Smooth muscle cell (in vitro differentiated cells): ENCODE data around the gene LRP11. TPM values are rescaled to one million over a fixed set of nuclear protein-coding genes. Genes with fewer than 3 reads are reported as not detected.

Source experiments
- DNase-seq: peaks from one replicate; lab custom pipeline; 2025; ENCODE audit not compliant: unreplicated experiment; lab: John Stamatoyannopoulos, UW
- H2AFZ ChIP-seq: fragments of 200-600 bp; sonication (generic); 2 replicates; pipeline ENCODE4 v1.6.0; 2016; ENCODE audit warnings: antibody characterized with exemption, low read depth, mild to moderate bottlenecking
- H3F3A ChIP-seq: fragments of 200-600 bp; sonication (generic); 2 replicates; pipeline ENCODE4 v1.6.0; 2017; ENCODE audit warnings: antibody characterized with exemption, low read depth
- H3K27ac ChIP-seq: fragments of 200-600 bp; sonication (generic); 2 replicates; pipeline ENCODE4 v1.5.1; 2016; ENCODE audit warnings: low read depth, mild to moderate bottlenecking
- H3K27me3 ChIP-seq: fragments of 200-600 bp; sonication (generic); 2 replicates; pipeline ENCODE4 v1.6.1; 2016; ENCODE audit warnings: low read depth, mild to moderate bottlenecking
- H3K36me3 ChIP-seq: fragments of 200-600 bp; sonication (generic); 2 replicates; pipeline ENCODE4 v1.5.1; 2016; ENCODE audit warnings: low read depth
- H3K4me1 ChIP-seq: fragments of 200-600 bp; sonication (generic); 2 replicates; pipeline ENCODE4 v1.5.1; 2016; ENCODE audit warnings: low read depth
- H3K4me2 ChIP-seq: fragments of 200-600 bp; sonication (generic); 2 replicates; pipeline ENCODE4 v1.6.0; 2016; ENCODE audit warnings: mild to moderate bottlenecking
- H3K4me3 ChIP-seq: fragments of 200-600 bp; sonication (generic); 2 replicates; pipeline ENCODE4 v1.5.1; 2016; ENCODE audit warnings: mild to moderate bottlenecking
- H3K79me2 ChIP-seq: fragments of 200-600 bp; sonication (generic); 2 replicates; pipeline ENCODE4 v1.6.0; 2016; ENCODE audit warnings: low read depth, mild to moderate bottlenecking
- H3K9ac ChIP-seq: fragments of 200-600 bp; sonication (generic); 2 replicates; pipeline ENCODE4 v1.6.0; 2016; ENCODE audit warnings: low read depth
- H3K9me3 ChIP-seq: fragments of 200-600 bp; sonication (generic); replicated peaks from 2 replicates; pipeline ENCODE4 v1.5.1; 2016; ENCODE audit warnings: low read depth
- H4K20me1 ChIP-seq: fragments of 200-600 bp; sonication (generic); 2 replicates; pipeline ENCODE4 v1.6.0; 2016; ENCODE audit warnings: low read depth
- CTCF ChIP-seq: fragments of 200-600 bp; sonication (generic); IDR thresholded peaks from 2 replicates; pipeline ENCODE4 v1.5.1; 2017; ENCODE audit warnings: borderline replicate concordance, mild to moderate bottlenecking, antibody characterized with exemption; ENCODE audit not compliant: insufficient read depth, poor library complexity, severe bottlenecking
- WGBS: methylation state at CpG from one replicate; pipeline ENCODE4 v1.1.7; 2016; ENCODE audit warnings: low lambda C conversion rate; 5-methylcytosine and 5-hydroxymethylcytosine counted together
- polyA plus RNA-seq: library from polyadenylated mRNA; unstranded; fragments of >200 nt; fragmentation: Nextera tagmentation; extraction: Ambion mirVana; gene quantifications from 2 replicates; pipeline ENCODE4 v1.2.1, GENCODE V29; 2016
- total RNA-seq: library from RNA; depleted of rRNA; stranded (reverse); fragments of >200 nt; gene quantifications from 2 replicates; pipeline ENCODE4 v1.2.3, GENCODE V29; 2014

Gene LRP11
- total and polyA plus RNA-seq, 2 experiments from 2014 or later, result 69.5 to 75.3 TPM

- no peak overlapping the region for H3K4me2 ChIP-seq
Observed at GRCh38 chr6:149887343-149887742, 23.2 kb upstream of the LRP11 start.

GRCh38 chr6:149885888-149886287 is 21.7 kb upstream of the LRP11 start:
- Histone ChIP-seq H2AFZ (no peak overlapping the region), H3K4me3 (no peak overlapping the region), H3K4me1 (no peaks in the 10 kb centered on the region), H3K36me3 (no peaks in the 10 kb centered on the region), H3K27ac (no peak overlapping the region), H4K20me1 (no peaks in the 10 kb centered on the region), H3K4me2 (no peak overlapping the region), H3F3A (no peaks in the 10 kb centered on the region), H3K27me3 (peaks cover 1% of the 10 kb centered on the region), H3K9me3 (no peaks in the 10 kb centered on the region), H3K79me2 (no peaks in the 10 kb centered on the region), H3K9ac (no peak overlapping the region)
- DNase-seq, result no peak
- 87% methylated on average over 3 of the region's 3 CpGs for WGBS
- TF ChIP-seq CTCF, result no peak

More at GRCh38 chr6:149887343-149887742, 23.2 kb upstream of the LRP11 start:
- Histone ChIP-seq H3K4me3 (no peak overlapping the region), H3K9me3 (no peaks in the 10 kb centered on the region), H3K4me1 (no peaks in the 10 kb centered on the region), H3K27ac (no peak overlapping the region), H3F3A (no peaks in the 10 kb centered on the region), H3K9ac (no peak overlapping the region), H4K20me1 (no peaks in the 10 kb centered on the region), H3K79me2 (no peaks in the 10 kb centered on the region), H2AFZ (no peak overlapping the region), H3K27me3 (no peaks in the 10 kb centered on the region), H3K36me3 (no peaks in the 10 kb centered on the region)
- 39% methylated on average over 3 of the region's 3 CpGs for WGBS
- DNase-seq, result no peak
- TF ChIP-seq CTCF, result no peak

- Histone ChIP-seq H3K79me2 (no peaks in the 10 kb centered on the region), H3K4me3 (no peak overlapping the region), H3K9ac (no peak overlapping the region), H3K9me3 (no peaks in the 10 kb centered on the region), H3K4me2 (no peak overlapping the region), H3K27ac (no peak overlapping the region), H3K27me3 (peaks cover 11% of the 10 kb centered on the region), H2AFZ (no peak overlapping the region), H4K20me1 (no peaks in the 10 kb centered on the region), H3K4me1 (no peaks in the 10 kb centered on the region), H3K36me3 (no peaks in the 10 kb centered on the region), H3F3A (no peaks in the 10 kb centered on the region)
- TF ChIP-seq CTCF, result no peak
- 88% methylated on average over 7 of the region's 7 CpGs for WGBS
- DNase-seq, result no peak
Observed at GRCh38 chr6:149884617-149885016, 20.5 kb upstream of the LRP11 start.

GRCh38 chr6:149884215-149884614 is 20.1 kb upstream of the LRP11 start:
- Histone ChIP-seq H3K9ac (no peak overlapping the region), H3F3A (no peaks in the 10 kb centered on the region), H3K27ac (no peak overlapping the region), H3K36me3 (no peaks in the 10 kb centered on the region), H3K4me1 (no peaks in the 10 kb centered on the region), H3K9me3 (no peaks in the 10 kb centered on the region), H3K79me2 (no peaks in the 10 kb centered on the region), H3K27me3 (peaks cover 11% of the 10 kb centered on the region), H4K20me1 (no peaks in the 10 kb centered on the region), H3K4me3 (no peak overlapping the region), H3K4me2 (no peak overlapping the region), H2AFZ (no peak overlapping the region)
- no peak for DNase-seq
- no peak for TF ChIP-seq CTCF
- WGBS, result 40% methylated on average over 11 of the region's 11 CpGs
